DMS79 treated with DMSO at 0.1 percent for 48 hours (cell line): ENCODE measurements around the gene MCCC2.
"Not testable (repeated sequence)": the region's sequence is repeated elsewhere in the genome, so short reads cannot be mapped to it uniquely, and the experiment has no call there.

Source experiments
- DNase-seq: peaks from one replicate; lab custom pipeline; 2025; lab: John Stamatoyannopoulos, UW

The MCCC2 gene

DNA sequence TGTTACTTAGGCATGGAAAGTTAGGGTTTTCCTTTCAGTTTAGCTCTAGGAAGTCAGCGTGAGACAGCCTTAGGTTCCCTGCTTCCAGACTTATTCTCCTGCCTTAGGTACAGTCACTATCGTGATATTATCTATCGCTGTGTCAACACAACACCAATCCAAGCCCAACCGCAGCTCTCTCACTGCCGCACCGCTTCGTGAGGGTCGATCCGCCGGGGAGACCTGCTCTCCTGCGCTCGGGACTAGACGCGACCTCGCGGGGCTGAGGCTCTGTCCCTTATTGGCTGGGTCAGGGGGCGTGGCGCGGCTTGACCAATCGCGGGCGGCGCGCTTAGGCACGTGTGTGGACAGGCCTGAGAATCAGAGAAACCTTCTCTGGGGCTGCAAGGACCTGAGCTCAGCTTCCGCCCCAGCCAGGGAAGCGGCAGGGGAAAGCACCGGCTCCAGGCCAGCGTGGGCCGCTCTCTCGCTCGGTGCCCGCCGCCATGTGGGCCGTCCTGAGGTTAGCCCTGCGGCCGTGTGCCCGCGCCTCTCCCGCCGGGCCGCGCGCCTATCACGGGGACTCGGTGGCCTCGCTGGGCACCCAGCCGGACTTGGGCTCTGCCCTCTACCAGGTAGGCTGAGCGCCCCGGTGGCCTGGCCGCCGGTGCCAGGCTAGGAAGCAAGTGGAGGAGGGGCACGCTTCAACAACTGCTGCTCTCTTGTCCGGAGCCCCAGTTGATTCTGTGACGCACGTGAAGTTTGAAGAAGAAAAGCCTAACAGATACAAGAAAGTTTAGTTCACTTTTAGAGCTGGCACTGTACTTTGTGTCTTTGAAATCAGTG lies at the start of gene MCCC2:
Gene MCCC2, plus strand, starts transcription at position 400 of the 825 bp plus-strand sequence. Its CDS starts 86 bp downstream, at position 486.
- DNase-seq = peak; percentile 58

- DNase-seq = no peak
Measured at GRCh38 chr5:71537687-71538086, 49.5 kb upstream of the MCCC2 start.

- DNase-seq = not testable (repeated sequence)
Measured at GRCh38 chr5:71550885-71551284, 36.3 kb upstream of the MCCC2 start.

GRCh38 chr5:71551582-71551981 lies 35.6 kb upstream of the MCCC2 start:
- not testable (repeated sequence) for DNase-seq

DNA sequence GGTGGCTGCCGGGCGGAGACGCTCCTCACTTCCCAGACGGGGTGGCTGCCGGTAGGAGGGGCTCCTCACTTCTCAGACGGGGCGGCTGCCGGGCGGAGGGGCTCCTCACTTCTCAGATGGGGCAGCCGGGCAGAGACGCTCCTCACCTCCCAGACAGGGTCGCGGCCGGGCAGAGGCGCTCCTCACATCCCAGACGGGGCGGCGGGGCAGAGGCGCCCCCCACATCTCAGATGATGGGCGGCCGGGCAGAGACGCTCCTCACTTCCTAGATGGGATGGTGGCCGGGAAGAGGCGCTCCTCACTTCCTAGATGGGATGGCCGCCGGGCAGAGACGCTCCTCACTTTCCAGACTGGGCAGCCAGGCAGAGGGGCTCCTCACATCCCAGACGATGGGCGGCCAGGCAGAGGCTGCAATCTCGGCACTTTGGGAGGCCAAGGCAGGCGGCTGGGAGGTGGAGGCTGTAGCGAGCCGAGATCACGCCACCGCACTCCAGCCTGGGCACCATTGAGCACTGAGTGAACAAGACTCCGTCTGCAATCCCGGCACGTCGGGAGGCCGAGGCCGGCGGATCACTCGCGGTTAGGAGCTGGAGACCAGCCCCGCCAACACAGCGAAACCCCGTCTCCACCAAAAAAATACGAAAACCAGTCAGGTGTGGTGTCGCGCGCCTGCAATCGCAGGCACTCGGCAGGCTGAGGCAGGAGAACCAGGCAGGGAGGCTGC lies 35.0 kb upstream of the MCCC2 start:
- DNase-seq = not testable (repeated sequence)

DNA sequence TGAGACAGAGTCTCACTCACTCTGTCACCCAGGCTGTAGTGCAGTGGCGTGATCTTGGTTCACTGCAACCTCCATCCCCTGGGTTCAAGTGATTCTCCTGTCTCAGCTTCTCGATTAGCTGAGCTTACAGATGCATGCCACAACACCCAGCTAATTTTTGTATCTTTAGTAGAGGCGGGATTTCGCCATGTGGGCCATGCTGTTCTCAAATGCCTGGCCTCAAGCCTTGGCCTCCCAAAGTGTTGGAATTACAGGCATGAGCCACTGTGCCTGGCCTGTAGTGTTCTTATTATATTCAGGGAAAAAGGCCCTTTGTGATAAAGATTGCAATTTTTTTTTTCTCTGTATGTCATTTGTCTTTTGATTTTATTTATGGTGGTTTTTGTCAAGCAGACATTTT lies 24.0 kb upstream of the MCCC2 start:
- DNase-seq = no peak

DNA sequence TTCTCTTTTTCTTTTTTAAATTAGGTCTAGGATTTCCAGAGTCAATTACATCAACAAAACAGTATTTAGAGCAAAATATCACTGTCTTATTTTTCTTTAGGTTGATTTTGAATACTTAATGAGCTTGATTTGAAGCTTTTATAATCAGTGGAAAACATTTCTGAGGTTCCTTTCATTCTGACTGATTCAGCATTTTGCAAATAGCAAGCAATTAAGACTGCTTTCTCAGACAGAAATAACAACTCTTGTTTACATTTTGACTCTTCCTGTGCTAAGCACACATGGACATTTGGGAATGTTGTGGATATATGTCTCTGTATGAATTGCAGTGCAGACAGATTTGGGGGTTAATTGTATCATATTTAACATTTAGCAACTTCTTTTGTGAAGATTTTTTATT lies 22.2 kb upstream of the MCCC2 start:
- DNase-seq = no peak

DNA sequence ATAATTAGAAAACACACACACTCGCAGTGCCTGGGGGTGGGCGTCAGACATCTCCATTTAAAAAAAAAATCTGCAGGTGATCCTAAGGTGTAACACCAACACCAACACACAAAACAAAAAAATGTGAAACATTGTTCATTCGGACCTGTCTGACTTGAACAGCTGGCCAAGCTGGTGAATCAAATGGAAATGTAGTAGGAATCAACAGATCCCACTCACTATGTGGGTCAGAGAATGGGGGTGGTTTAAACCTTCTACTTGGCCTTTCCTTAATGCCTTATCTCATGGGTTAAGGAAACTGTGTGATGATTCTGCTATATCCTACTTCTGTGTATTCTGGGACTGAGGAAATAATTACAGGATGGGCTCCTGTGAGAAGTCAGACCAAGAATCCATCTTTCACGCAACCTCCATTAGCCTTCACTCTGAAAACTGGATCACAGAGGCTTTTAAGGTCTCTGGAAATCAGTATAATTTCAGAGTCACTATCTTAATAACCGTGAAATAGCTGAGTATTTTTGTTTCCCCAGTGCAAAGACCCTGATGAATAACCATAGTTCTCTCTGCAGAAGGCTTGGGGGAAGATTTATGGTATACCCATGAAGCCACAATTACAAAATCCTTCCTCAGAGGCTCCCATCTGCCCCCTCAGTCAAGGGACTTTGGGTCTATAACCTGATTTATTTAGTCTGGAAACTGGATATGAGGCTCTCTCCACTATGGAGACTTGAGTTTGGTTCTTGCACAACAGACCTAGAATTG lies 17.2 kb upstream of the MCCC2 start:
- no peak for DNase-seq

DNA sequence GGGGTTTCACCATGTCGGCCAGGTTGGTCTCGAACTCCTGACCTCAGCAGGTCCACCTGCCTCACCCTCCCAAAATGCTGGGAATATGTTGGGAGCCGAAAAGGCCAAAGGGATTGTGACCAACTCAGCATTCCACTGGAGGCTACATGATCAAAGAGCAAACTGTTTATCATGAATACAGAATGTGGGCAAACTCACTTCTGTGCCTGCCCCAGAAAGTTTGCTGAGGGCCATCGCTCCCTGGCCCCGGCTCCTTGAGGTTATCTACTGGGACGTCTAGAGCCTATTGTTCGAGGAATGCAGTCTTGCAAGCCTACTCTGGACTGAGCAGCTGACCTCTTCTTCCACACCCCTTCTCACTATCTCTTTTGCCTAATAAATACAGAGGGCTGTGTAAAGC lies 15.3 kb upstream of the MCCC2 start:
- not testable (repeated sequence) for DNase-seq

DNA sequence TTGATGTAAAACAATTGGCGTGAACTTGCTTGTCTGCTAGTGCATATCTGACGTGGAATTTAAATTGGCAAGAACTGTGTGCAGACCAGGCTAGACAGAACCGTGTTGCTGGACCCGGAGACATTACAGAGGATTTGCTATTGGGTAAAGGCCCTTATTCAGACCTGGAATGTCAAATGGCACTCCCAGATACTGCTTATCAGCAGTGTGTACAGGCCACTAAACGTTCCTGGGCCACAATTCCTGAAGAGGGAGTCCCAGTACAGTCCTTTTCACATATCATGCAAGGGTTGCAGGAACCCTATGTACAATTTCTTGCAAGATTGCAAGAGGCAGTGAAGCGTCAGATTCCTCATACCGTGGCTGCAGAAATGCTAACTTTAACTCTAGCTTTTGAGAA lies 13.5 kb upstream of the MCCC2 start:
- DNase-seq = no peak

GRCh38 chr5:71575588-71575987 lies 11.6 kb upstream of the MCCC2 start:
- not testable (repeated sequence) for DNase-seq

DNA sequence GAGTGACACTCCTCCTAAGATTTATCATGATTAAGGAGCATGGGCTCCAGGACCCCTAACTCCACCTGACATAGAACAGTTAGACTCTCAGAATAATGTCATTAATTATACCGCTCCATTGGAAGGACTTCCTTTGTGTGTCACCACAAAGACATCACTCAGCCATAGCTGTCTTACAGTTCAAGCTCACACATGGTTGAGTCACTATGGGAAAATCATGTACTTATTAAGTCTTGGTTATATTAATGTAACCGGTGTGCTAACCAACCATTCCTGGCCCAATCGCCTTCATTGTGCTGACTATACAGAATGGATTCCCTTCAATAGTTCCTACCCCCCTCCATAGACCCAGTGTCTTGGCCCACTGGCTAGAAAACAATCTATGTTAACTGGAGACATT lies 10.9 kb upstream of the MCCC2 start:
- no peak for DNase-seq

DNA sequence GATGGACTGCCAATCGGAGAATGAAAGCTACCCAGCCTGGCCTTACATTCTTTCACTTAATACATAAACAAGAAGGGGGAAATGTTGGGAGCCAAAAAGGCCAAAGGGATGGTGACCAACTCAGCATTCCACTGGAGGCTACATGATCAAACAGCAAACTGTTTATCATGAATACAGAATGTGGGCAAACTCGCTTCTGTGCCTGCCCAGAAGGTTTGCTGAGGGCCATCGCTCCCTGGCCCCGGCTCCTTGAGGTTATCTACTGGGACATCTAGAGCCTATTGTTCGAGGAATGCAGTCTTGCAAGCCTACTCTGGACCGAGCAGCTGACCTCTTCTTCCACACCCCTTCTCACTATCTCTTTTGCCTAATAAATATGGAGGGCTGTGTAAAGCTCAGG lies 9.3 kb upstream of the MCCC2 start:
- not testable (repeated sequence) for DNase-seq

- DNase-seq = no peak
Measured at GRCh38 chr5:71582945-71583584, 4.1 kb upstream of the MCCC2 start.

DNA sequence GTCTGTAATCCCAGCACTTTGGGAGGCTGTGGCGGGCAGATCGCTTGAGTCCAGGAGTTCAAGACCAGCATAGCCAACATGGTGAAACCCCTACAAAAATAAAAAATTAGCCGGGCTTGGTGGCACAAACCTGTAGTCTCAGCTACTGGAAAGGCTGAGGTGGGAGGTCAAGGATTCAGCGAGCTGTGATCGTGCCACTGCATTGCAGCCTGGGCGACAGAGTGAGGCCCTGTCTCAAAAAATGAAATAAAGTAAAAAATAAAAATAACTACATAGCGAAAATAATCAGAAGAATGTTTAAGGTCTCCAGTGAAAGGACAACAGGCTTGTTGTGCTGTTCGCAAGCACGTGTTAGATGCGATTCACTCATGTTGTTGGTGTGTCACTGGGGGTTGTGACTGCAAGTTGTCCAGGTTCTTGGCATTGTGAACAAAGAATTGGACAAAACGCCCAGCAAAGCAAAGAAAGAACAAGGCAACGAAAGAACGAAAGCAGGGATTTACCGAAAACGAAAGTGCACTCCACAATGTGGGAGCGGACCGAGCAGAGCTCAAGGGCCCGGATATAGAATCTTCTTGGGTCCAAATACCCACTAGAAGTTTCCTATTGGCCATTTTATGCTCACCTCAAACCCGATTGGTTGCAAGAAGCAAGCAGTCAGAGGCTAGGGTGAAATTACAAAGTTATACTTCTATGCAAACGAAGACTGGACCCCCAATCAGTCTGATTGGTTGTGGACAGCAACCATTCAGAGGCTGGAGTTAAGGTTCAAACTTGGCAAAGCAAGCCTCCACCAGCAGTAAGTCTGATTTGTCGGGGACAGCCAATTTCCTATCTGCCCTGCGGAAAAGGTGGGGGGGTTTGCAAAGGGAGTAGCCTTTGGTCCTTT lies 844 bp upstream of the MCCC2 start:
- no peak for DNase-seq

DNA sequence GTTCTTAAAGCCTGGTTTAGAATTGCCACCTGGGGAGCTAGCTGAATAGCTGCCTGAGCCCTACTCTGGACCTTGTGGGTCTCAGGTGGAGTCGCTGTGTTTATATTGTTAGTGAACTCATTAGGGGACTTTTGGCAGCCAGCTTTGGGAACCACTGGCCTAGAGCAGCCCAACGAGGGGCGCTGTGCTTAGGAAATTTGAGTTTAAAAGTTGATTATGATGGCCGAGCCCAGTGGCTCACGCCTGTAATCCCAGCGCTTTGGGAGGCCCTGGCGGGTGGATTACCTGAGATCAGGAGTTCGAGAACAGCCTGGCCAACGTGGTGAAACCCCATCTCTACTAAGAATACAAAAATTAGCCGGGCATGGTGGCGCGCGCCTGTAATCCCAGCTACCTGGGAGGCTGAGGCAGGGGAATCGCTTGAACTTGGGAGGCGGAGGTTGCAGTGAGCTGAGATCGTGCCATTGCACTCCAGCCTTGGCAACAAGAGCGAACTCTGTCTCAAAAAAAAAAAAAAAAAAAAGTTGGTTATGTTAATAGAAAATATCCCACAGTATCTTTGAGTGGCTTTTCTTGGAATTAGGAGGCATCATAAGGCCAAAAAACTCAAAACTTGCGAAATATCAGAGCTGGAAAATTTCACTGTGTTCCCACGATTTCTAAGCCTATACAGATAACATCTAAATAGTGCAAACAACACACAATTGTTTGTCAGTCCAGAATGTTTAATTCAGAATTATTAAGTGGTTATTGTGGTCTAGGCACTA lies 809 bp downstream of the MCCC2 start:
- no peak for DNase-seq

DNA sequence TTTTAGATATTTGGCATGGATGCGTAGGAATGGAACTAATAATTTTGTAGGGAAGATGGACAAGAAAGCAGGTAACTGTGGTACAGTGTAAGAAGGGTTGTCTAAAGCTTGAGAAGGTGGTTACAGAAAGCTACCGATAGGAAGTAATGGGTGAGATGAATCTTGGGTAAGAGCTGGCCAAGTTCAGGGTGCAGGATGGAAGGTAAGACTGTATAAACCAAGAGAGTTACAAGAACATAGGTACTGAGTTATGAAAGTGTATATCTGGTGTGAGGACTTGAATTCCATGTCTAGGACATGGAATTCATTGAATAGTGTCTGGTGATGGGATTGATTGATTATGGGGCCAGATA lies 1.4 kb downstream of the MCCC2 start:
- no peak for DNase-seq

DNA sequence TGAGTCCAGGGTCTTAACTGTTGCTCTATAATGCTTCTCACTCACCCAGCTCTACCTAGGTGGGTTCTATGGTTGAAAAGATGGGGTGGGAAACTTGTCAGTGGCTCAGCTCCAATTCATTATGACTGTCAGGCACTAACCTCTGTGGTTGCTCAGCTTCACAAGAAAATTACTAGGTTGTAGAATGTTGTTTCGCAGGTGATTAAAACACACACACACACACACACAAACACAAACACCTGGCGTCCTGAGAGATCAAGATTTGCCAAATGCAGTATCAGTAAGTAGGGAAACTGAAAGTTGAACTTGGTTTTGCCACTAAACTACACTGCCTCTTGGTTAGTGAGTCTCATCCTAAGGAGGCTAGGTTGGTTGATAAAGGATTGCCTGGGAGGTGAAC lies 2.8 kb downstream of the MCCC2 start:
- DNase-seq = no peak

- DNase-seq = no peak
Measured at GRCh38 chr5:71591100-71591499, 4.0 kb downstream of the MCCC2 start.

DNA sequence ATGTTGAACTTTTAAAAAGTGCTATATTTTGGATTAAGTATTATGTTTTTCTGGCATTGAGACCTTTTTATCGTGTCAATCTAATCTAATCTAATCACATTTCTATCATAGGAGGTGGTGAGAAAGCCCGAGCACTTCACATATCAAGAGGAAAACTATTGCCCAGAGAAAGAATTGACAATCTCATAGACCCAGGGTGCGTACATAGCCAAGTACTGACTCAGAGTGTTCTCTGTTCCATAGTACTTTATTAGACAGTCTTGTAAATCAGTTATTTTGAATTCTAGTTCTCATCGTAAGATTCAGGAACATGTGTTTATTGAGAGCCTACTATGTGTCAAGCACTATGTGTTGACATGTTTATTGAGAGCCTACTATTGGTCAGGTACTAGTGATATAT lies 9.0 kb downstream of the MCCC2 start:
- no peak for DNase-seq
